C4-2B (cell line): ENCODE results near the gene TRIM42.

Experiments used
- H3K27ac ChIP-seq: fragments of 450-650 bp; 2 replicates; pipeline ENCODE4 v1.5.1; 2017
- CTCF ChIP-seq: fragments of 450-650 bp; conservative IDR thresholded peaks from 2 replicates; pipeline ENCODE4 v1.5.1; 2017; ENCODE audit warnings: mild to moderate bottlenecking
- ZFX ChIP-seq: fragments of 450-650 bp; IDR thresholded peaks from 2 replicates; pipeline ENCODE4 v1.6.1; 2017

The TRIM42 gene

GRCh38 chr3:140723576-140723975 is 45.7 kb downstream of the TRIM42 start:
- H3K27ac ChIP-seq: no peak overlapping the region
- TF ChIP-seq ZFX (no peak), CTCF (no peak)

- no peak for TF ChIP-seq CTCF
- no peak for TF ChIP-seq ZFX
- no peak overlapping the region for H3K27ac ChIP-seq
Measured at GRCh38 chr3:140724856-140725812, 47.3 kb downstream of the TRIM42 start.

- no peak overlapping the region for H3K27ac ChIP-seq
Measured at GRCh38 chr3:140726066-140726465, 48.2 kb downstream of the TRIM42 start.

GRCh38 chr3:140727886-140728285 is 50.0 kb downstream of the TRIM42 start:
- TF ChIP-seq ZFX (no peak), CTCF (no peak)
- no peak overlapping the region for H3K27ac ChIP-seq

More at GRCh38 chr3:140726066-140726465, 48.2 kb downstream of the TRIM42 start:
- no peak for TF ChIP-seq CTCF
- TF ChIP-seq ZFX: no peak

GRCh38 chr3:140731440-140732119 is 53.7 kb downstream of the TRIM42 start:
- TF ChIP-seq CTCF (no peak), ZFX (no peak)
- H3K27ac ChIP-seq: no peak overlapping the region

- H3K27ac ChIP-seq: no peak overlapping the region
- no peak for TF ChIP-seq ZFX
- no peak for TF ChIP-seq CTCF
Measured at GRCh38 chr3:140733623-140734022, 55.8 kb downstream of the TRIM42 start.
